HepG2 (cell line): ENCODE results near the gene ZNF282. TPM values are rescaled to one million over a fixed set of nuclear protein-coding genes. Genes with fewer than 3 reads are reported as not detected.

Experiments
- ATAC-seq: fragments of 200-7000 bp; cut with Tn5 transposase; 3 replicates; pipeline ENCODE4 v1.9.1; 2020; ENCODE audit warnings: mild to moderate bottlenecking, moderate library complexity
- BruUV-seq: library from RNA; stranded (reverse); fragments of 400-500 nt; replicated peaks from 2 replicates; lab custom pipeline; 2021; lab: Mats Ljungman, UMichigan
- CTCF ChIA-PET: fragments of 300-600 bp; formaldehyde crosslinking; extraction: SDS; loops from one replicate; lab custom pipeline; 2021; ENCODE audit warnings: low total read pairs, inconsistent platforms, low intra/inter-chr PET ratio; lab: Yijun Ruan, JAX
- POLR2A ChIA-PET: fragments of 350-600 bp; sonication (Branson Sonifier 250); formaldehyde crosslinking; loops from one replicate; lab custom pipeline; 2020; ENCODE audit warnings: antibody characterized with exemption, inconsistent platforms; lab: Yijun Ruan, JAX
- DNase-seq: peaks from one replicate; pipeline ENCODE4 v3.0.0-alpha.2; 2015; ENCODE audit warnings: low spot score
- FAIRE-seq: peaks from 3 replicates; lab custom pipeline; 2011; peaks lifted over from hg19 to GRCh38; lab: Jason Lieb, UNC
- H2AFZ ChIP-seq: one replicate; pipeline ENCODE4 v1.6.1; 2011; ENCODE audit warnings: low read length, inconsistent platforms
- H3K27ac ChIP-seq: fragments of 300-600 bp; 3 replicates; pipeline ENCODE4 v1.8.0; 2011; ENCODE audit warnings: mixed run types, mild to moderate bottlenecking, mixed read lengths, low read length, inconsistent platforms; ENCODE audit not compliant: insufficient read depth; ENCODE audit errors: extremely low read length
- H3K27me3 ChIP-seq, 2 experiments: fragments of 200-600 bp in 1 of 2; 2 replicates in 1 of 2; 3 replicates in 1 of 2; pipeline versions ENCODE4 v1.6.0 to v1.8.0; 2011; ENCODE audit warnings: low read length in 2 of 2, mild to moderate bottlenecking in 2 of 2, moderate library complexity in 2 of 2, inconsistent platforms in 1 of 2; ENCODE audit not compliant: insufficient read depth in 2 of 2, control insufficient read depth in 1 of 2
- H3K36me3 ChIP-seq, 2 experiments: fragments of 200-600 bp in 1 of 2; replicated peaks in 1 of 2; 2 replicates in 1 of 2; 3 replicates in 1 of 2; pipeline versions ENCODE4 v1.5.1 to v1.8.0; 2011; ENCODE audit warnings: low read length in 2 of 2, inconsistent platforms in 1 of 2; ENCODE audit not compliant: insufficient read depth in 2 of 2, control insufficient read depth in 1 of 2
- H3K4me1 ChIP-seq: 2 replicates; pipeline ENCODE4 v1.5.1; 2012; ENCODE audit warnings: low read length, inconsistent platforms; ENCODE audit not compliant: insufficient read depth
- H3K4me2 ChIP-seq: 2 replicates; pipeline ENCODE4 v1.6.0; 2011; ENCODE audit warnings: low read depth, low read length, inconsistent platforms
- H3K4me3 ChIP-seq, 3 experiments: fragments of 200-600 bp in 1 of 3; sonication (generic), shearing (Covaris generic) in 1 of 3; replicated peaks in 1 of 3; 2 replicates each; pipeline ENCODE4 v1.5.1; 2011 to 2016; ENCODE audit warnings: low read length in 3 of 3, inconsistent platforms in 2 of 3, low read depth in 2 of 3, mild to moderate bottlenecking in 2 of 3, control low read depth in 1 of 3, mixed read lengths in 1 of 3; ENCODE audit not compliant: insufficient read depth in 1 of 3
- H3K79me2 ChIP-seq: one replicate; pipeline ENCODE4 v1.6.1; 2011; ENCODE audit warnings: low read length, inconsistent platforms; ENCODE audit not compliant: insufficient read depth
- H3K9ac ChIP-seq: 2 replicates; pipeline ENCODE4 v1.6.0; 2011; ENCODE audit warnings: mild to moderate bottlenecking, low read depth, low read length, inconsistent platforms; ENCODE audit not compliant: insufficient read depth
- H3K9me3 ChIP-seq: 2 replicates; pipeline ENCODE4 v1.5.1; 2012; ENCODE audit warnings: mild to moderate bottlenecking, low read length
- H4K20me1 ChIP-seq: 2 replicates; pipeline ENCODE4 v1.6.0; 2011; ENCODE audit warnings: inconsistent platforms, mild to moderate bottlenecking, low read length, moderate library complexity; ENCODE audit not compliant: insufficient read depth
- ARID2 ChIP-seq: sonication (generic); formaldehyde crosslinking; IDR thresholded peaks from 2 replicates; pipeline ENCODE4 v1.8.1; 2022; ENCODE audit warnings: mild to moderate bottlenecking, missing genetic modification reagents, borderline replicate concordance
- ATF3 ChIP-seq: sonication (generic); formaldehyde crosslinking; IDR thresholded peaks from 2 replicates; pipeline ENCODE4 v1.4.0; 2020; ENCODE audit warnings: missing genetic modification reagents
- CCAR2 ChIP-seq: fragments of 200-400 bp; formaldehyde crosslinking; optimal IDR thresholded peaks from 2 replicates; pipeline ENCODE3; 2018; ENCODE audit warnings: low read depth, mild to moderate bottlenecking, low read length, moderate library complexity
- DDIT3 ChIP-seq: sonication (generic); formaldehyde crosslinking; IDR thresholded peaks from 2 replicates; pipeline ENCODE4 v1.4.0; 2020; ENCODE audit warnings: mild to moderate bottlenecking, missing genetic modification reagents
- FOSL1 ChIP-seq: sonication (generic); formaldehyde crosslinking; IDR thresholded peaks from 2 replicates; pipeline ENCODE4 v1.9.0; 2021; ENCODE audit warnings: missing genetic modification reagents, borderline replicate concordance
- GLI4 ChIP-seq: sonication (generic); formaldehyde crosslinking; IDR thresholded peaks from 2 replicates; pipeline ENCODE4 v1.5.1; 2020; ENCODE audit warnings: missing genetic modification reagents, mild to moderate bottlenecking, moderate library complexity, borderline replicate concordance
- HNF4G ChIP-seq, 2 experiments: sonication (generic) in 1 of 2; formaldehyde crosslinking in 1 of 2; IDR thresholded peaks; 2 replicates each; pipeline versions ENCODE4 v1.4.0 to v1.6.1; 2011 to 2020; ENCODE audit warnings: borderline replicate concordance in 2 of 2, low read depth in 2 of 2, mild to moderate bottlenecking in 2 of 2, low read length in 1 of 2, missing genetic modification reagents in 1 of 2, moderate library complexity in 1 of 2
- HOXA3 ChIP-seq: sonication (generic); formaldehyde crosslinking; IDR thresholded peaks from 2 replicates; pipeline ENCODE4 v1.5.0; 2020; ENCODE audit warnings: missing genetic modification reagents
- HOXA7 ChIP-seq: sonication (generic); formaldehyde crosslinking; IDR thresholded peaks from 2 replicates; pipeline ENCODE4 v1.8.1; 2022; ENCODE audit warnings: mild to moderate bottlenecking, missing genetic modification reagents, moderate library complexity
- IRF9 ChIP-seq: sonication (generic); formaldehyde crosslinking; IDR thresholded peaks from 2 replicates; pipeline ENCODE4 v1.8.0; 2022; ENCODE audit warnings: missing genetic modification reagents, mild to moderate bottlenecking, borderline replicate concordance
- KLF15 ChIP-seq: sonication (generic); formaldehyde crosslinking; IDR thresholded peaks from 2 replicates; pipeline ENCODE4 v1.8.1; 2023; ENCODE audit warnings: borderline replicate concordance, mild to moderate bottlenecking, inconsistent platforms, missing genetic modification reagents, mixed read lengths
- NFYC ChIP-seq: IDR thresholded peaks from 2 replicates; pipeline ENCODE4 v1.6.1; 2016; ENCODE audit warnings: missing genetic modification reagents, missing compliant biosample characterization
- RAD21 ChIP-seq: fragments of 450-650 bp; formaldehyde crosslinking; IDR thresholded peaks from 2 replicates; pipeline ENCODE4 v1.5.0; 2020; ENCODE audit warnings: mild to moderate bottlenecking
- SIN3A ChIP-seq: IDR thresholded peaks from 2 replicates; pipeline ENCODE4 v1.6.1; 2011; ENCODE audit warnings: low read depth, mild to moderate bottlenecking, control low read depth, low read length, borderline replicate concordance
- SMARCE1 ChIP-seq: fragments of 450-650 bp; IDR thresholded peaks from 2 replicates; pipeline ENCODE4 v1.6.1; 2017; ENCODE audit warnings: borderline replicate concordance
- TBX2 ChIP-seq: sonication (generic); formaldehyde crosslinking; IDR thresholded peaks from 2 replicates; pipeline ENCODE4 v1.5.0; 2020; ENCODE audit warnings: missing genetic modification reagents, mild to moderate bottlenecking, borderline replicate concordance
- TCF7L2 ChIP-seq: IDR thresholded peaks from 2 replicates; pipeline ENCODE4 v1.6.1; 2011; ENCODE audit warnings: mild to moderate bottlenecking, low read depth, low read length, moderate library complexity
- ZBTB7B ChIP-seq: sonication (generic); formaldehyde crosslinking; IDR thresholded peaks from 2 replicates; pipeline ENCODE4 v1.4.0; 2020; ENCODE audit warnings: missing genetic modification reagents
- ZNF224 ChIP-seq: sonication (generic); formaldehyde crosslinking; IDR thresholded peaks from 2 replicates; pipeline ENCODE4 v1.5.0; 2020; ENCODE audit warnings: mild to moderate bottlenecking, missing genetic modification reagents
- ZNF331 ChIP-seq: sonication (generic); formaldehyde crosslinking; IDR thresholded peaks from 2 replicates; pipeline ENCODE4 v1.4.0; 2020; ENCODE audit warnings: missing genetic modification reagents
- ZSCAN12 ChIP-seq: sonication (generic); formaldehyde crosslinking; IDR thresholded peaks from 2 replicates; pipeline ENCODE4 v1.9.0; 2021; ENCODE audit warnings: mild to moderate bottlenecking, missing genetic modification reagents
- WGBS: methylation state at CpG from one replicate; pipeline ENCODE4 v1.1.6; 2017; ENCODE audit warnings: low lambda C conversion rate; 5-methylcytosine and 5-hydroxymethylcytosine counted together
- in situ Hi-C: cut with HindIII; loops from 2 replicates; pipeline ENCODE4 v1.10.0; 2017; ENCODE audit warnings: low pct_unique_long_range_greater_than_20kb; ENCODE audit not compliant: extremely low pct_ligation_motif_present
- intact Hi-C: fragments of 100-400 bp; cut with micrococcal nuclease; formaldehyde crosslinking; loops from one replicate; pipeline ENCODE4 v1.10.0; 2022; ENCODE audit not compliant: unreplicated experiment
- polyA plus RNA-seq, 8 experiments: library from polyadenylated mRNA; depleted of rRNA in 3 of 8; stranded (reverse) in 7 of 8; unstranded in 1 of 8; fragments of >200 nt; fragmentation: Illumina TruSeq in 4 of 8; extraction: Trizol in 4 of 8; gene quantifications; 2 replicates each; pipeline versions ENCODE4 v1.2.1 to v1.2.3, GENCODE V29; 2011 to 2016; ENCODE audit warnings: low read depth in 4 of 8, missing spikeins in 1 of 8, mixed read lengths in 1 of 8; ENCODE audit not compliant: insufficient read depth in 1 of 8
- total RNA-seq, 5 experiments: library from RNA; depleted of rRNA; stranded (reverse); fragments of >200 nt; fragmentation: Illumina TruSeq; extraction: Trizol; gene quantifications; 2 replicates each; pipeline ENCODE4 v1.2.3, GENCODE V29; 2016; ENCODE audit warnings: low read depth in 1 of 5

ZNF282 gene
- total and polyA plus RNA-seq, 2 of the 13 experiments (the other 11 are each of a cell fraction or from before 2014, with no cell fraction given), result 9.1 to 20.9 TPM

GRCh38 chr7:149239345-149240143 is 44.2 kb downstream of the ZNF282 start, which contains the start of gene ZNF212:
TSS of gene ZNF212 (plus strand) at chr7:149239651. CDS start at chr7:149239779, 128 bp downstream.
- under 1% methylated on average over 15 of the region's 64 CpGs for whole genome bisulfite sequencing
- peak within 1 kb of the TSS; percentile 50 for H3K27ac ChIP-seq
- no TSS peak for BruUV-seq
- peak within 1 kb of the TSS; percentile 84 for H3K9ac ChIP-seq
- peaks cover 4% of the 10 kb centered on the region; the same call in 1 of the 2 replicates for H4K20me1 ChIP-seq
- H3K4me2 ChIP-seq, result peak within 1 kb of the TSS; percentile 96
- H2AFZ ChIP-seq, result peak within 1 kb of the TSS; percentile 99
- in situ Hi-C loops, result no loop called here
- DNase-seq, result peak; percentile 86
- H3K79me2 ChIP-seq, result peaks cover 20% of the 10 kb centered on the region
- H3K4me3 ChIP-seq, result peak within 1 kb of the TSS; percentile 86 to 94 (median 90)
- no peak for FAIRE-seq
- intact Hi-C loops, result loop anchor here (5.0 kb wide), 1 partner anchor 42 kb away; the partner anchor contains the start of gene ZNF282
- ChIA-PET CTCF (interaction anchor here (1.4 kb wide), 1 partner anchor 258 kb away, joined by 4 read pairs; the partner anchor contains the start of gene ZNF746), POLR2A (no interaction called here)
- no peaks in the 10 kb centered on the region for H3K36me3 ChIP-seq
- no peaks in the 10 kb centered on the region; a peak in 1 of 5 replicates for H3K27me3 ChIP-seq
- peaks cover 44% of the 10 kb centered on the region for H3K4me1 ChIP-seq
- H3K9me3 ChIP-seq, result no peaks in the 10 kb centered on the region
- ATAC-seq, result peak; percentile 100
- TF ChIP-seq ZNF331 (peak; percentile 86; the same call in 1 of the 2 replicates), IRF9 (CRISPR knock-in tag) (peak; percentile 90; the same call in 1 of the 2 replicates), SMARCE1 (no peak), GLI4 (CRISPR knock-in tag) (peak; percentile 67; the same call in 1 of the 2 replicates), TCF7L2 (no peak), TBX2 (CRISPR knock-in tag) (peak; percentile 91), SIN3A (no peak), ZSCAN12 (0 out of 2 replicates have a peak, but pooled peaks have one; percentile 37), HNF4G (IDR thresholded peaks at IDR 0.05; ENCODE audit: borderline replicate concordance, low read depth, low read length) (no peak), HNF4G (CRISPR knock-in tag; IDR thresholded peaks at IDR 0.05; ENCODE audit: borderline replicate concordance, low read depth) (no peak), NFYC (CRISPR knock-in tag) (no peak), CCAR2 (no peak), ZNF224 (CRISPR knock-in tag) (no peak), HOXA7 (CRISPR knock-in tag) (no peak), HOXA3 (CRISPR knock-in tag) (peak; percentile 93), KLF15 (CRISPR knock-in tag) (no peak), ZBTB7B (CRISPR knock-in tag) (peak; percentile 62; the same call in 1 of the 2 replicates), DDIT3 (CRISPR knock-in tag) (no peak), FOSL1 (no peak), ATF3 (no peak), ARID2 (CRISPR knock-in tag) (no peak), RAD21 (CRISPR knock-in tag) (peak; percentile 57)
